Hepatocyte (in vitro differentiated cells): ENCODE results near the gene PPM1L. TPM values are rescaled to one million over a fixed set of nuclear protein-coding genes. Genes with fewer than 3 reads are reported as not detected.

ENCODE experiments used
- DNase-seq: peaks from one replicate; pipeline ENCODE4 v3.0.0-alpha.2; 2016; ENCODE audit warnings: low spot score
- H2AFZ ChIP-seq: fragments of 200-600 bp; sonication (generic); 2 replicates; pipeline ENCODE4 v1.6.0; 2016; ENCODE audit warnings: antibody characterized with exemption, mild to moderate bottlenecking
- H3K27ac ChIP-seq: fragments of 200-600 bp; sonication (generic); 2 replicates; pipeline ENCODE4 v1.5.1; 2016; ENCODE audit warnings: mild to moderate bottlenecking
- H3K27me3 ChIP-seq: fragments of 200-600 bp; sonication (generic); 2 replicates; pipeline ENCODE4 v1.6.1; 2016
- H3K36me3 ChIP-seq: fragments of 200-600 bp; sonication (generic); replicated peaks from 2 replicates; pipeline ENCODE4 v1.5.1; 2016; ENCODE audit warnings: low read depth; ENCODE audit not compliant: insufficient read depth
- H3K4me1 ChIP-seq: fragments of 200-600 bp; sonication (generic); 2 replicates; pipeline ENCODE4 v1.5.1; 2016; ENCODE audit warnings: mild to moderate bottlenecking, moderate library complexity; ENCODE audit not compliant: insufficient read depth
- H3K4me2 ChIP-seq: fragments of 200-600 bp; sonication (generic); 2 replicates; pipeline ENCODE4 v1.6.0; 2016
- H3K4me3 ChIP-seq: fragments of 200-600 bp; sonication (generic); 2 replicates; pipeline ENCODE4 v1.5.1; 2016; ENCODE audit warnings: mild to moderate bottlenecking
- H3K79me2 ChIP-seq: fragments of 200-600 bp; sonication (generic); 2 replicates; pipeline ENCODE4 v1.6.0; 2017; ENCODE audit warnings: mild to moderate bottlenecking
- H3K9me2 ChIP-seq: fragments of 200-600 bp; sonication (generic); replicated peaks from 2 replicates; pipeline ENCODE4 v1.6.0; 2017; ENCODE audit warnings: mild to moderate bottlenecking; ENCODE audit not compliant: insufficient read depth
- H3K9me3 ChIP-seq: fragments of 200-600 bp; sonication (generic); 2 replicates; pipeline ENCODE4 v1.5.1; 2016; ENCODE audit warnings: low read depth, mild to moderate bottlenecking
- H4K20me1 ChIP-seq: fragments of 200-600 bp; sonication (generic); 2 replicates; pipeline ENCODE4 v1.6.0; 2016; ENCODE audit warnings: mild to moderate bottlenecking; ENCODE audit not compliant: insufficient read depth, poor library complexity, severe bottlenecking
- CTCF ChIP-seq: fragments of 200-600 bp; sonication (generic); IDR thresholded peaks from 2 replicates; pipeline ENCODE4 v1.5.1; 2016; ENCODE audit warnings: antibody characterized with exemption, mild to moderate bottlenecking; ENCODE audit not compliant: poor library complexity
- EZH2 ChIP-seq: fragments of 200-600 bp; sonication (generic); IDR thresholded peaks from 2 replicates; pipeline ENCODE4 v1.6.1; 2016; ENCODE audit warnings: antibody characterized with exemption, mild to moderate bottlenecking, borderline replicate concordance
- EZH2phosphoT487 ChIP-seq: fragments of 200-600 bp; sonication (generic); IDR thresholded peaks from one replicate; pipeline ENCODE4 v1.6.1; 2018; ENCODE audit warnings: antibody characterized with exemption, mild to moderate bottlenecking, low read depth, moderate library complexity; ENCODE audit not compliant: unreplicated experiment, severe bottlenecking
- WGBS: methylation state at CpG from one replicate; pipeline ENCODE4 v1.1.6; 2016; ENCODE audit warnings: low lambda C conversion rate; ENCODE audit errors: missing lambda C conversion rate; 5-methylcytosine and 5-hydroxymethylcytosine counted together
- polyA plus RNA-seq: library from polyadenylated mRNA; unstranded; fragments of >200 nt; fragmentation: Nextera tagmentation; extraction: Ambion mirVana; gene quantifications from 2 replicates; pipeline ENCODE4 v1.2.1, GENCODE V29; 2016
- total RNA-seq: library from RNA; depleted of rRNA; stranded (reverse); fragments of >200 nt; gene quantifications from 2 replicates; pipeline ENCODE4 v1.2.3, GENCODE V29; 2014

The PPM1L gene
- total and polyA plus RNA-seq, 2 experiments from 2014 or later: 5.1 to 13.1 TPM

- Histone ChIP-seq H3K79me2 (peaks cover 2% of the 10 kb centered on the region), H3K27me3 (no peaks in the 10 kb centered on the region), H4K20me1 (no peaks in the 10 kb centered on the region), H3K4me1 (no peaks in the 10 kb centered on the region), H3K36me3 (no peaks in the 10 kb centered on the region), H3K4me2 (no peak overlapping the region), H2AFZ (no peak overlapping the region), H3K9me2 (no peaks in the 10 kb centered on the region), H3K9me3 (no peaks in the 10 kb centered on the region), H3K27ac (no peak overlapping the region), H3K4me3 (no peak overlapping the region)
- 100% methylated on average over 1 of the region's 1 CpG for WGBS
- TF ChIP-seq CTCF (no peak), EZH2 (no peak), EZH2phosphoT487 (no peak)
- no peak for DNase-seq
Measured at GRCh38 chr3:160815280-160815679, 59.2 kb downstream of the PPM1L start.

- Histone ChIP-seq H3K79me2 (no peaks in the 10 kb centered on the region), H3K27ac (no peak overlapping the region), H2AFZ (no peak overlapping the region), H3K9me2 (no peaks in the 10 kb centered on the region), H3K4me3 (no peak overlapping the region), H4K20me1 (no peaks in the 10 kb centered on the region), H3K9me3 (no peaks in the 10 kb centered on the region), H3K4me1 (no peaks in the 10 kb centered on the region), H3K4me2 (no peak overlapping the region), H3K27me3 (no peaks in the 10 kb centered on the region), H3K36me3 (no peaks in the 10 kb centered on the region)
- WGBS: 94% methylated on average over 1 of the region's 1 CpG
- DNase-seq: no peak
- TF ChIP-seq EZH2phosphoT487: no peak
- TF ChIP-seq EZH2: no peak
Measured at GRCh38 chr3:160820022-160820421, 64.0 kb downstream of the PPM1L start.

- Histone ChIP-seq H3K4me3 (no peak overlapping the region), H4K20me1 (no peaks in the 10 kb centered on the region), H3K4me1 (no peaks in the 10 kb centered on the region), H2AFZ (no peak overlapping the region), H3K4me2 (no peak overlapping the region), H3K79me2 (no peaks in the 10 kb centered on the region), H3K27me3 (no peaks in the 10 kb centered on the region), H3K36me3 (no peaks in the 10 kb centered on the region), H3K27ac (no peak overlapping the region), H3K9me3 (no peaks in the 10 kb centered on the region), H3K9me2 (no peaks in the 10 kb centered on the region)
- WGBS: 100% methylated on average over 1 of the region's 1 CpG
- TF ChIP-seq EZH2 (no peak), EZH2phosphoT487 (no peak)
- no peak for DNase-seq
Measured at GRCh38 chr3:160820430-160820829, 64.4 kb downstream of the PPM1L start.

GRCh38 chr3:160822936-160823335 lies 66.9 kb downstream of the PPM1L start:
- no peak for DNase-seq
- Histone ChIP-seq H3K9me2 (no peaks in the 10 kb centered on the region), H2AFZ (no peak overlapping the region), H4K20me1 (no peaks in the 10 kb centered on the region), H3K27me3 (no peaks in the 10 kb centered on the region), H3K4me3 (no peak overlapping the region), H3K36me3 (no peaks in the 10 kb centered on the region), H3K4me2 (no peak overlapping the region), H3K9me3 (no peaks in the 10 kb centered on the region), H3K4me1 (no peaks in the 10 kb centered on the region), H3K27ac (no peak overlapping the region), H3K79me2 (peaks cover 3% of the 10 kb centered on the region)
- TF ChIP-seq EZH2phosphoT487 (no peak), EZH2 (no peak), CTCF (no peak)
